DND-41 (cell line): ENCODE measurements around the gene MAGI1.

Experiments used
- ATAC-seq: fragments of 200-7000 bp; cut with Tn5 transposase; 3 replicates; pipeline ENCODE4 v1.9.1; 2021; ENCODE audit warnings: low read depth; ENCODE audit not compliant: insufficient read depth
- DNase-seq: peaks from one replicate; pipeline ENCODE4 v3.0.0-alpha.2; 2020
- H2AFZ ChIP-seq: 2 replicates; pipeline ENCODE4 v1.6.0; 2012; ENCODE audit warnings: low read depth, low read length
- H3K27ac ChIP-seq: 2 replicates; pipeline ENCODE4 v1.5.1; 2012; ENCODE audit warnings: low read length, inconsistent platforms
- H3K27me3 ChIP-seq: fragments of 200-600 bp; sonication (generic); 2 replicates; pipeline ENCODE4 v1.6.0; 2012; ENCODE audit warnings: low read length, mild to moderate bottlenecking, inconsistent platforms; ENCODE audit not compliant: insufficient read depth, poor library complexity
- H3K36me3 ChIP-seq: 2 replicates; pipeline ENCODE4 v1.5.1; 2012; ENCODE audit warnings: low read length, inconsistent platforms; ENCODE audit not compliant: insufficient read depth
- H3K4me1 ChIP-seq: 2 replicates; pipeline ENCODE4 v1.5.1; 2012; ENCODE audit warnings: mild to moderate bottlenecking, low read length; ENCODE audit not compliant: insufficient read depth
- H3K4me2 ChIP-seq: 2 replicates; pipeline ENCODE4 v1.6.0; 2012; ENCODE audit warnings: mild to moderate bottlenecking, moderate library complexity, low read length, inconsistent platforms; ENCODE audit not compliant: insufficient read depth
- H3K4me3 ChIP-seq, 2 experiments: fragments of 200-600 bp in 1 of 2; shearing (Covaris generic) in 1 of 2; 2 replicates each; pipeline ENCODE4 v1.5.1; 2012 to 2016; ENCODE audit warnings: inconsistent platforms in 2 of 2, low read length in 2 of 2, mild to moderate bottlenecking in 2 of 2, low read depth in 1 of 2, moderate library complexity in 1 of 2
- H3K79me2 ChIP-seq: 2 replicates; pipeline ENCODE4 v1.6.0; 2012; ENCODE audit warnings: low read length, inconsistent platforms; ENCODE audit not compliant: insufficient read depth
- H3K9ac ChIP-seq: 2 replicates; pipeline ENCODE4 v1.6.0; 2012; ENCODE audit warnings: low read depth, mild to moderate bottlenecking, inconsistent platforms, low read length, moderate library complexity
- H3K9me3 ChIP-seq: 2 replicates; pipeline ENCODE4 v1.5.1; 2012; ENCODE audit warnings: low read length, moderate library complexity, mild to moderate bottlenecking, inconsistent platforms; ENCODE audit not compliant: insufficient read depth, severe bottlenecking
- H4K20me1 ChIP-seq: 2 replicates; pipeline ENCODE4 v1.6.0; 2012; ENCODE audit warnings: low read length; ENCODE audit not compliant: insufficient read depth
- CTCF ChIP-seq: IDR thresholded peaks from 2 replicates; pipeline ENCODE4 v1.5.1; 2012; ENCODE audit warnings: borderline replicate concordance, low read length, moderate library complexity, mild to moderate bottlenecking; ENCODE audit not compliant: poor library complexity, severe bottlenecking; ENCODE audit errors: extremely low read depth
- EZH2 ChIP-seq: IDR thresholded peaks from 3 replicates; pipeline ENCODE4 v1.6.1; 2012; ENCODE audit warnings: borderline replicate concordance, low read depth, mild to moderate bottlenecking, moderate library complexity, low read length, inconsistent platforms; ENCODE audit not compliant: severe bottlenecking

MAGI1 gene

GRCh38 chr3:65677486-65678010 is 361.2 kb downstream of the MAGI1 start:
- no peak overlapping the region for H3K9ac ChIP-seq
- no peak overlapping the region for H3K27ac ChIP-seq
- no peaks in the 10 kb centered on the region for H3K27me3 ChIP-seq
- H3K79me2 ChIP-seq: no peaks in the 10 kb centered on the region
- H3K4me3 ChIP-seq: no peak overlapping the region
- ATAC-seq: no peak
- H3K4me1 ChIP-seq: no peaks in the 10 kb centered on the region
- TF ChIP-seq CTCF (no peak), EZH2 (no peak)
- DNase-seq: no peak
- no peaks in the 10 kb centered on the region for H4K20me1 ChIP-seq
- no peak overlapping the region for H2AFZ ChIP-seq
- no peaks in the 10 kb centered on the region for H3K9me3 ChIP-seq
- no peaks in the 10 kb centered on the region for H3K36me3 ChIP-seq
- H3K4me2 ChIP-seq: no peak overlapping the region

DNA sequence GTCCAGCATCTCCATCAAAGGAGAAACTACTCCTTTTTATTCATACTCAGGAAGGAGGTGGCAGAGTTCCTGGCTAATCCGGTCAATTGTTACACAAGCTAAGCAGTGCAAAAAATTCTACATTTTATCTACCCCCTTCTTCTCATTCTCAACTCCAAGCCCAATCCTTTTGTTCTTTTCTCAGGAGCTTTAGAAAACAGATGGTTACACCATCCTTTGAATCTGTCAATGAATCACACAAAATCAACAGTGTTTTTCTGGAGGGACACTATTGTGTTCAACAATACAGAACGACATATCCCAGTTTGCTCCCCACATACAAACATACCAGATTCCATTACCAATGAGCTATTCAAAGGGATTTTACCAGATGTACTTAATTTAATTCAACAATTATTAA is 362.1 kb downstream of the MAGI1 start:
- Histone ChIP-seq H3K4me1 (no peaks in the 10 kb centered on the region), H3K4me3 (no peak overlapping the region), H4K20me1 (no peaks in the 10 kb centered on the region), H3K27me3 (no peaks in the 10 kb centered on the region), H3K36me3 (no peaks in the 10 kb centered on the region), H3K79me2 (no peaks in the 10 kb centered on the region), H3K9me3 (no peaks in the 10 kb centered on the region), H3K9ac (no peak overlapping the region), H3K4me2 (no peak overlapping the region), H2AFZ (no peak overlapping the region), H3K27ac (no peak overlapping the region)
- ATAC-seq (no peak), DNase-seq (no peak)
- TF ChIP-seq CTCF: no peak
- no peak for TF ChIP-seq EZH2

DNA sequence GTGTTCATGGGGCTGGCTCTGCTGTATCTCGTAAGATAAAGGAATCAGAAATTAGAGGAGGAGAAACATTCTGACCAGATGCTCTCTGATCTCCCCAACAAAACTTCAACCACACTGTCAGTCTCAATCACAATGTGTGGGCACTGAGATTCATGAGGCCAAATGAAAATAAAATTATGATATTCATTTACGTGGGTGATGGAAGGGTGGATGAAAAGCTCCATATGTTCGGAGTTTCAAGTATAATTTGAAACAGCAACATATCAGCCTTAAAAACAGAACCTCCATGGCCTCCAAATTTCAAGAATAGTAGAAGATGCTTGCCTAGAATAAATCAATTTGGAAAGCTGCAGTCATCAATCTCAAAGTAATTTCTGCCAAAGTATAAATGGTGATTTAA is 363.7 kb downstream of the MAGI1 start:
- H3K9ac ChIP-seq: no peak overlapping the region
- no peak overlapping the region for H3K27ac ChIP-seq
- H3K4me3 ChIP-seq: no peak overlapping the region
- no peak overlapping the region for H3K4me2 ChIP-seq
- no peak for ATAC-seq
- no peaks in the 10 kb centered on the region for H3K9me3 ChIP-seq
- H3K27me3 ChIP-seq: no peaks in the 10 kb centered on the region
- H2AFZ ChIP-seq: no peak overlapping the region
- H3K4me1 ChIP-seq: no peaks in the 10 kb centered on the region
- no peaks in the 10 kb centered on the region for H3K79me2 ChIP-seq
- no peak for DNase-seq
- no peaks in the 10 kb centered on the region for H4K20me1 ChIP-seq
- H3K36me3 ChIP-seq: no peaks in the 10 kb centered on the region
- no peak for TF ChIP-seq EZH2
- TF ChIP-seq CTCF: no peak

DNA sequence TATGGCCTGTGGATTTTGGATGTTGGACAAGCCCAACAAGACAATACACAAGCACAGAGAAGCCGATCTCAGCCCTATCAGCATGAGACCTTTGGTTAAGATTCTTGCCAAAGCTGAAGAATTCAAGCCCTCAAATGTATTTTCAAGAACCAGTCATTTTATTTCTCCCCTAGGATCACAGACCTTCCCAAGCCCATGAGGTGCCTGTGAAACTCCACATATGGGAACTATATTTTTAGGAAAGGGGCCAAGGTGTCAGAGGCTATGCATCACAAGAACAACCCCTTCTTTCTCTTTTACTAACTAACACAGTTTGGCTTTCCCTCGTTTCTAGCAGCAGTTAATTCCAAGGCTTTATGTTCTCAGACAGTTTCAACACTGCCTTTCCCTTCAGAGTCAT is 364.5 kb downstream of the MAGI1 start:
- H3K79me2 ChIP-seq: no peaks in the 10 kb centered on the region
- H3K36me3 ChIP-seq: no peaks in the 10 kb centered on the region
- H3K4me3 ChIP-seq: no peak overlapping the region

More for the DNA sequence above, 364.5 kb downstream of the MAGI1 start:
- TF ChIP-seq EZH2: no peak
- no peak for TF ChIP-seq CTCF
- Histone ChIP-seq H3K9me3 (no peaks in the 10 kb centered on the region), H2AFZ (no peak overlapping the region), H3K4me2 (no peak overlapping the region), H3K4me1 (no peaks in the 10 kb centered on the region), H3K27ac (no peak overlapping the region), H3K9ac (no peak overlapping the region), H4K20me1 (no peaks in the 10 kb centered on the region), H3K27me3 (no peaks in the 10 kb centered on the region)
- ATAC-seq (no peak), DNase-seq (no peak)
